Measurements from ENCODE around the gene DNAJC11. TPM values are rescaled to one million over a fixed set of nuclear protein-coding genes. Genes with fewer than 3 reads are reported as not detected.

DNAJC11 gene
- total RNA-seq, 1 experiment from 2014 or later, result 102 TPM

- TF ChIP-seq HMGXB4 (CRISPR knock-in tag; IDR thresholded peaks at IDR 0.05), result peak; percentile 94
- peak; percentile 89; the same call in 1 of the 2 replicates for TF ChIP-seq FOXP1 (CRISPR knock-in tag; IDR thresholded peaks at IDR 0.05; ENCODE audit: borderline replicate concordance)
Observed at GRCh38 chr1:6701437-6702153, at the start of gene DNAJC11 (continued).

GRCh38 chr1:6750490-6750889 is 48.9 kb upstream of the DNAJC11 start:
- Mint-ChIP-seq H3K36me3 (no peaks in the 10 kb centered on the region), H3K9me3 (peaks cover 8% of the 10 kb centered on the region; the same call in 1 of the 2 replicates), H3K27me3 (ENCODE audit: low read depth) (peaks cover 17% of the 10 kb centered on the region), H3K27ac (no peak overlapping the region), H3K4me3 (no peak overlapping the region), H3K4me1 (peaks cover 2% of the 10 kb centered on the region; the same call in 1 of the 2 replicates)
- CTCF ChIA-PET, result interaction anchor here (0.5 kb wide), 1 partner anchor 15 kb away, joined by 3 read pairs; no protein-coding TSS in a partner anchor
- POLR2A ChIA-PET, result no interaction called here
- TF ChIP-seq ZBTB21 (CRISPR knock-in tag; IDR thresholded peaks at IDR 0.05; ENCODE audit: borderline replicate concordance) (no peak), FOXJ3 (CRISPR knock-in tag; IDR thresholded peaks at IDR 0.05; ENCODE audit: borderline replicate concordance) (no peak), ATF2 (CRISPR knock-in tag; IDR thresholded peaks at IDR 0.05; ENCODE audit: borderline replicate concordance, low read depth) (no peak), STAT6 (CRISPR knock-in tag; conservative IDR thresholded peaks at IDR 0.05; ENCODE audit: low read depth) (no peak), ZNF532 (CRISPR knock-in tag; IDR thresholded peaks at IDR 0.05; ENCODE audit: borderline replicate concordance) (no peak), OVOL2 (CRISPR knock-in tag; IDR thresholded peaks at IDR 0.05; ENCODE audit: borderline replicate concordance) (no peak), NFATC4 (CRISPR knock-in tag; IDR thresholded peaks at IDR 0.05) (no peak), TEAD4 (CRISPR knock-in tag; IDR thresholded peaks at IDR 0.05) (no peak), CDX4 (CRISPR knock-in tag; IDR thresholded peaks at IDR 0.05; ENCODE audit: borderline replicate concordance) (no peak), ATF1 (CRISPR knock-in tag; IDR thresholded peaks at IDR 0.05) (no peak), ZNF138 (CRISPR knock-in tag; conservative IDR thresholded peaks at IDR 0.05) (no peak)
- ATAC-seq, result no peak
- DNase-seq (ENCODE audit: low spot score), result no peak

Measured in WTC11 (cell line).